NCI-H1417 (cell line): ENCODE measurements around the gene PHKB.

Source experiments
- DNase-seq, 3 experiments: peaks; one replicate each; lab custom pipeline; 2025; lab: John Stamatoyannopoulos, UW

PHKB gene

GRCh38 chr16:47729701-47730100, 268.6 kb downstream of the PHKB start:
- no peak for DNase-seq

DNA sequence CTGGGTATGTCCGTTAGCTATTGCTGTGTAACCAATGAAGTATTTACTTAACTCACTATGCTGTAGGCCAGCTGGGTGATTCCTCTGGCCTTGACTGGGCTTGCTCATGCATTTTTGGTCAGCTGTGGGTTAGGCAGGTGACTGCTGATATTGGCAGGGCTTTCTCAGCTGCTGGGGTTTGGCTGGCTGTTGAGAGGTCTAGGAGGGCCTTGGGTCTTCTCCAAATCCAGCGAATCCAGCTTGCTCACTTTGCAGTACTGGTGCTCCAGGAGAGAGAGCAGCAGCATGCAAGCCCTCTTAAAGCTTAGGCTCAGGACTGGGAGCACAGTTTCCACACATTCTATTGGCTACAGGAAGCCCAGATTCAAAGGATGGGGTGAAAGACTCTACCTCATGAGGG, 270.1 kb downstream of the PHKB start:
- DNase-seq: no peak

DNA sequence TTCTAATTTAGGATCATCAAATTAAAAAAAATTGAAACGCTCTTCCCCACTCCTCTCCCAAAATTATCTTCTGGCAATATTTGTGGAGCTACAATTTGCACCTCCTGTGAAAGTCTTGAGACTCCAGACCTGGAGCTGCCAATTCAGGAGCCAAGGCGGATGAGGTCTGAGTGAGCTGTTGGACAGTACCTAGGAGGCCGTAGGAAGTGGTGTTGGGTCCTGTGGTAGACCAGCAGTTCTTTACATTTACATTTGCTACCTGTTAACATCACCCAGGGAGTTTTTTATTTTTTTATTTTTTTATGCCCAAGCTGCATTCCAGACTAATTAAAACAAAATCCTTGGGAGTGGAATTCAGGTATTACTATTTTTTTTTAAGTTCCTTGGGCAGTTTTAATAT, 271.0 kb downstream of the PHKB start:
- DNase-seq: no peak

DNA sequence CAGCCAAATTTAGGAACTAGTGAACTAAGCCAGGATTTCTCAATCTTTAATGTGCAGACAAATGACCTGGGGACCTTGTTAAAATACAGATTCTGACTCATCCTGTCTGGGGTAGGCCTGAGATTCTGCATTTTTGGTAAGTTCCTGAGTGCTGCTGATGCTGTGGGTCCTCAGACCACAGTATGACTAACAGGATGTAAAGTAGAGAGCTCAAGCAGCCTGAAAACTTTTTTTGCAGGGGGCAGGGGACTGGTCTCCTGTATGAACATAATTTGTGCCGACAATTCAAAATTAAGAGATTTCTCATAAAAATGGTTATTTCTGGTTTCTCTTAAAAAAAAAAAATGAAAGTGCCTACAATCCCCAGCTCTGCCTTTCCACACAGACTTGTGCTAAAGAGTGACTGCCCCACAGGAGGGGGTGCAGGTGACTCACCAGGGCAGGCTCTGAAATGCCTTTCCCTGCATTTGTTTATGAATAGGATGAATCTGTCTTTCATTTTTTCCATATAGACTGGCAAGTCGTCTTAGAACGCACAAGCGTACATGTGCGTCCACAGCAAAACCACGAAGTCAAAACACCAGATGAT, 271.5 kb downstream of the PHKB start:
- DNase-seq: no peak

GRCh38 chr16:47734081-47734857, 273.1 kb downstream of the PHKB start:
- DNase-seq: peak; percentile 5 to 72 (median 46)

- DNase-seq: peak in 2 of 3 experiments; percentile 14 to 20
Measured at GRCh38 chr16:47734987-47735594, 274.0 kb downstream of the PHKB start.

DNA sequence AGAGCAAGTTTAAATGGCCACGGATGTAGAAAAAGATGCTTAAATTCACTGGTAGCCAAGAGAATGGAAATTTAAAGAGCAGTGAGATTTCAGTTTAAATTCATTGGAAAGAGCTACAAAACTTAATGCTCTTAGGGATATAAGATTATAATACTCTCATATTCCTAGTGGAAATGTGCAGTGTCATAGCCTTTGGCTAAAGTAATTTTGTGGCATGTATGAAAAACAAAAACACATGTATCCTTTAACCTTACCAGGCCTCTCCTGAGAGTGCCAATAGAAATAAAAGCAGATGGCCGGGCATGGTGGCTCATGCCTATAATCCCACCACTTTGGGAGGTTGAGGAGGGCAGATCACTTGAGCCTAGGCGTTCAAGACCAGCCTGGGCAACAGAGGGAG, 289.2 kb downstream of the PHKB start:
- DNase-seq: no peak
